ENCODE results near the gene HMGA1. TPM values are rescaled to one million over a fixed set of nuclear protein-coding genes. Genes with fewer than 3 reads are reported as not detected.
"Not testable (repeated sequence)": the region's sequence is repeated elsewhere in the genome, so short reads cannot be mapped to it uniquely, and the experiment has no call there.

The HMGA1 gene
- total RNA-seq, 1 donor from 2014 or later: 355 TPM

DNA sequence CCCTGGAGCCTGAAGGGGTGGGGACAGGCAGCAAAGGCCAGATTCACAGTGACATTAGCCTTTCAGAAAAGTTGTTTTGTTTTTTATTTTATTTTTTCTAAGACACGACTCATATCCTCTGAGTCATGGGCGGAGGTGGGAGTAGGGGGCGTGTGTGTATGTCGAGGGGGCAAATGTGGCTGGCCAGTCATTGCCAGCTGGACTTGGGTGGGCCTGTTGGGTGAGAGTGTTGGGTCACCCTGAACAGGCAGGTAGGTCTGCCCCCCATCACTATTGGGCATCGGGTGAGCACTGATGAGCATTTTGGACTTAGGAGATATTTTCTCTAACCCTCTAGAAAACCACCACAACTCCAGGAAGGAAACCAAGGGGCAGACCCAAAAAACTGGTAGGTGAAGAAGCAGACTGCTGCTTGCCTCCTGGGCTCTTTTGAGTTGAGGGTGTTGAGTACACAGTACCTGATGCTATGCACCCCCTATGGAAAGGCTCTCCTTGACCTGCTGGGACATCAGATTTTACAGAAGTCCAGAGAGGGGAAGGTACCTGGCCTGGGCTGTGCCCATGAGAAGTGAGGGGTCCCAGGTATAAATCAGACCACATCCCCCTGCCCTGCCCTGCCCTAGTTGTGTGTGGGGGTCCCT lies 6.6 kb downstream of the HMGA1 start:
- Mint-ChIP-seq H3K27ac (peak overlapping the region; percentile 65), H3K4me1 (ENCODE audit: unreplicated experiment) (peaks cover 27% of the 10 kb centered on the region), H3K36me3 (peaks cover 8% of the 10 kb centered on the region), H3K9me3 (no peaks in the 10 kb centered on the region), H3K4me3 (no peak overlapping the region), H3K27me3 (no peaks in the 10 kb centered on the region)
- no peak for DNase-seq (ENCODE audit: extremely low spot score, unreplicated experiment)
- TF ChIP-seq, protein P1, sequence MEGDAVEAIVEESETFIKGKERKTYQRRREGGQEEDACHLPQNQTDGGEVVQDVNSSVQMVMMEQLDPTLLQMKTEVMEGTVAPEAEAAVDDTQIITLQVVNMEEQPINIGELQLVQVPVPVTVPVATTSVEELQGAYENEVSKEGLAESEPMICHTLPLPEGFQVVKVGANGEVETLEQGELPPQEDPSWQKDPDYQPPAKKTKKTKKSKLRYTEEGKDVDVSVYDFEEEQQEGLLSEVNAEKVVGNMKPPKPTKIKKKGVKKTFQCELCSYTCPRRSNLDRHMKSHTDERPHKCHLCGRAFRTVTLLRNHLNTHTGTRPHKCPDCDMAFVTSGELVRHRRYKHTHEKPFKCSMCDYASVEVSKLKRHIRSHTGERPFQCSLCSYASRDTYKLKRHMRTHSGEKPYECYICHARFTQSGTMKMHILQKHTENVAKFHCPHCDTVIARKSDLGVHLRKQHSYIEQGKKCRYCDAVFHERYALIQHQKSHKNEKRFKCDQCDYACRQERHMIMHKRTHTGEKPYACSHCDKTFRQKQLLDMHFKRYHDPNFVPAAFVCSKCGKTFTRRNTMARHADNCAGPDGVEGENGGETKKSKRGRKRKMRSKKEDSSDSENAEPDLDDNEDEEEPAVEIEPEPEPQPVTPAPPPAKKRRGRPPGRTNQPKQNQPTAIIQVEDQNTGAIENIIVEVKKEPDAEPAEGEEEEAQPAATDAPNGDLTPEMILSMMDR (conservative IDR thresholded peaks at IDR 0.05): no peak

DNA sequence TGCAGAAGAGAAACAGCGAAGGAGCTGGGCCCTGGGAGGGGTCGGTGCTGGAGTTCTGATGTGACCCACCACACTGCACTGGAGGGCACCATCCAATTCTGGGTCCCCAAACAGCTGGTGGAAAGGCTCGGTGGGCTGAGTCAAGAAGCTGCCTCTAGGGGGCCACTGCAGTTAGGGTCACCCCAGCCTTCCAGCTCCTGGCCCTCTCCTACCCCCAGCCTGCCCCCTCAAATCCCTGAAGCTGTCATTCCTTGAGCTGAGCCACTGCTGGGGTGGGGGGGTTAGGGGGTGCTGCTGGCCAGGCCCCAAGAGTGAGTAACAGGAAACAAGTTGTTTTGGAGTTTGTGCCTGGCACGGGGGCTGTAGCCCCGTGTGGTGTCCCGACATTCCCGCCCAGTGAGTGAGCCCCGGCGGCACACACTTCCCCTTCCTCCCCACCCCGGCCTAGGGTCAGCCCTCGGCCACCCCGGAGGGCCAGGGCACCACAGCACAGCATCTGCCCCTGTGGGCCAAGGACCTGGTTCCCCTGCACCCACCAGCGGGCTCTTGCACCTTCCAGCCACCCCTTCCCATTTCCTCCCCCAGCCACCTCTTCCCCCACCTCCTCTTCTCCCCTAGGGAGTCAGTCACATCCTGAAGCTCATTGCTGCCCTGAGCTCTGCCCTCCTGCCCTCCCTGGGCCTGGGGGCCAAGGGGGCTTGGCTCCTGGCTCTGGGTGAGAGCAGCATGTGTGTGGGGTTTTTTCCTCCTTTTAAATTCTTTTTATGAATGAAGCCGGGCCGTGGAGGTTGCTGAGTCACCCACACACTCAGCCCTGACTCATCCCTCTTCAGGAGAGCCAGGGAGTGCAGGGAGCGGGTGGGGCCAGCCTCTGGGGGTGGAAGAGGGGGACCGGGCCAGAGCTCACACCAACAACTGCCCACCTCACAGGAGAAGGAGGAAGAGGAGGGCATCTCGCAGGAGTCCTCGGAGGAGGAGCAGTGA lies 7.5 kb downstream of the HMGA1 start:
- Mint-ChIP-seq H3K4me3 (no peak overlapping the region), H3K27ac (peak overlapping the region; percentile 70), H3K4me1 (ENCODE audit: unreplicated experiment) (peaks cover 18% of the 10 kb centered on the region), H3K9me3 (no peaks in the 10 kb centered on the region), H3K27me3 (no peaks in the 10 kb centered on the region), H3K36me3 (peaks cover 8% of the 10 kb centered on the region)
- TF ChIP-seq, protein P1 (conservative IDR thresholded peaks at IDR 0.05): peak; percentile 56
- DNase-seq (ENCODE audit: extremely low spot score, unreplicated experiment): no peak

DNA sequence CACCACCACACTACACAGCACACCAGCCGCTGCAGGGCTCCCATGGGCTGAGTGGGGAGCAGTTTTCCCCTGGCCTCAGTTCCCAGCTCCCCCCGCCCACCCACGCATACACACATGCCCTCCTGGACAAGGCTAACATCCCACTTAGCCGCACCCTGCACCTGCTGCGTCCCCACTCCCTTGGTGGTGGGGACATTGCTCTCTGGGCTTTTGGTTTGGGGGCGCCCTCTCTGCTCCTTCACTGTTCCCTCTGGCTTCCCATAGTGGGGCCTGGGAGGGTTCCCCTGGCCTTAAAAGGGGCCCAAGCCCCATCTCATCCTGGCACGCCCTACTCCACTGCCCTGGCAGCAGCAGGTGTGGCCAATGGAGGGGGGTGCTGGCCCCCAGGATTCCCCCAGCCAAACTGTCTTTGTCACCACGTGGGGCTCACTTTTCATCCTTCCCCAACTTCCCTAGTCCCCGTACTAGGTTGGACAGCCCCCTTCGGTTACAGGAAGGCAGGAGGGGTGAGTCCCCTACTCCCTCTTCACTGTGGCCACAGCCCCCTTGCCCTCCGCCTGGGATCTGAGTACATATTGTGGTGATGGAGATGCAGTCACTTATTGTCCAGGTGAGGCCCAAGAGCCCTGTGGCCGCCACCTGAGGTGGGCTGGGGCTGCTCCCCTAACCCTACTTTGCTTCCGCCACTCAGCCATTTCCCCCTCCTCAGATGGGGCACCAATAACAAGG lies 8.5 kb downstream of the HMGA1 start:
- not testable (repeated sequence) for H3K27me3 Mint-ChIP-seq; H3K9me3 Mint-ChIP-seq; H3K36me3 Mint-ChIP-seq; DNase-seq (ENCODE audit: extremely low spot score, unreplicated experiment)
- peak overlapping the region; percentile 39 for H3K27ac Mint-ChIP-seq
- peaks cover 18% of the 10 kb centered on the region for H3K4me1 Mint-ChIP-seq (ENCODE audit: unreplicated experiment)
- peak overlapping the region; percentile 41 for H3K4me3 Mint-ChIP-seq

DNA sequence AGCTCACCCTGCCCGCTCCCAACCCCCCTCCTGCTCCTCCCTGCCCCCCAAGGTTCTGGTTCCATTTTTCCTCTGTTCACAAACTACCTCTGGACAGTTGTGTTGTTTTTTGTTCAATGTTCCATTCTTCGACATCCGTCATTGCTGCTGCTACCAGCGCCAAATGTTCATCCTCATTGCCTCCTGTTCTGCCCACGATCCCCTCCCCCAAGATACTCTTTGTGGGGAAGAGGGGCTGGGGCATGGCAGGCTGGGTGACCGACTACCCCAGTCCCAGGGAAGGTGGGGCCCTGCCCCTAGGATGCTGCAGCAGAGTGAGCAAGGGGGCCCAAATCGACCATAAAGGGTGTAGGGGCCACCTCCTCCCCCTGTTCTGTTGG lies 9.1 kb downstream of the HMGA1 start:
- peak overlapping the region; percentile 41 for H3K4me3 Mint-ChIP-seq
- H3K27ac Mint-ChIP-seq: peak overlapping the region; percentile 39
- H3K36me3 Mint-ChIP-seq; H3K27me3 Mint-ChIP-seq; H3K9me3 Mint-ChIP-seq; DNase-seq (ENCODE audit: extremely low spot score, unreplicated experiment): not testable (repeated sequence)
- H3K4me1 Mint-ChIP-seq (ENCODE audit: unreplicated experiment): peaks cover 18% of the 10 kb centered on the region

DNA sequence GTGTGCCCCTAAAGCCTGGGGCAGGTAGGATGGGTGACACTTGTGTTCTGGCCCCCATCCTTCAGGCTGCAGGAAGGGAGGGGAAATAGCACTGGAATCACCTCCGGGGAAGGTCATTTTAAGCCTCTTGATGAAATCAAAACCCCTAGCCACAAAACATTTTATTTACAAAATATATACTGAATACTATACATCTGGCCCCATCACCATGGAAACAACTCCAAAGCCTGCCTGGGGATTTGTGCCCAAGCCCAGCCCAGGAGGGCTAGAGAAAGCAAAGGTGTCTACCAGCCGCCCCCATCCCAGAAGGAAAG lies 9.5 kb downstream of the HMGA1 start:
- TF ChIP-seq, protein P1 (conservative IDR thresholded peaks at IDR 0.05): no peak
- Mint-ChIP-seq H3K27me3 (no peaks in the 10 kb centered on the region), H3K9me3 (no peaks in the 10 kb centered on the region), H3K4me1 (ENCODE audit: unreplicated experiment) (peaks cover 18% of the 10 kb centered on the region), H3K4me3 (peak overlapping the region; percentile 55), H3K36me3 (peaks cover 4% of the 10 kb centered on the region), H3K27ac (peak overlapping the region; percentile 34)
- DNase-seq (ENCODE audit: extremely low spot score, unreplicated experiment): no peak

DNA sequence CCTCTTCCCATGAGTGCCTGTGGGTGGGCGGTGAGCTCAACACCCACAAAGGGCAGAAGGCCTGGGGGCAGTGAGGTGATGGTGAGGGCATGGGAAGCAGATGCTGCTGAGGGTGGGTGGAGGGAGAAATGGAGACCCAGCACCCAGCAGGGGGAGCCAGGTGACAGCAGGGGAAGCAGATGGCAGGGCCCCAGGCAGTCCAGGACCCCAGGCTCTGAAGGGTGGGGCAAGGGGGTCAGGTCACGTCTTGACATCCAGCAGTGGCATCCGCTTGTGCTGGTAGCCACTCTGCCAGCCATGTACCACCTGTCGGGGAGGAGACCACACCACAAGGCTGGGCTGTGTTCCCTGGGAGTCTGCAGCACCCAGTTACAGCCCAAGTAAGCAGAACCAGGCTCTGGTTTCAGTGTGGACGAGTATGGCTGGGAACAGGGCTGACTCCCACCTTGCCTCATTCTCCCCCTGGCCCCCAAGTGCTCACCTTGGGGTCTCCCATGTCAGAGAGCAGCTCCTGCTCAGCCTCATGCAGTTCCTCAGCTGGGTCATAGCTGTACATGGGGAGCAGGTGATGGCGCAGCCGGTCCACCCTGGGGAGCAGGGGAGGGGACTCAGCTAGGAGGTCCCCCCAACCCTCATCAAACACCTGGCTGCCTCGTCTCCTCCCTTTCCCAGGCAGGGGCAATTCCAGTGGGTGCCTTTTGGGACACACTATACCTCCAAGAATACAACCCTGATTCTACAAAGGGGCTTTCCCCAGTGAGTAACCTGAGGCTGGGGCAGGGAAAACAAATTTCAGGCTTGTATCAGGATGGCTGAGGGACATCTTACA lies 10.1 kb downstream of the HMGA1 start:
- H3K36me3 Mint-ChIP-seq: peaks cover 3% of the 10 kb centered on the region
- DNase-seq (ENCODE audit: extremely low spot score, unreplicated experiment): no peak
- H3K27ac Mint-ChIP-seq: peak overlapping the region; percentile 82
- no peaks in the 10 kb centered on the region for H3K27me3 Mint-ChIP-seq
- H3K4me1 Mint-ChIP-seq (ENCODE audit: unreplicated experiment): peaks cover 18% of the 10 kb centered on the region
- TF ChIP-seq, protein P1 (conservative IDR thresholded peaks at IDR 0.05): peak; percentile 51
- H3K4me3 Mint-ChIP-seq: peak overlapping the region; percentile 67
- H3K9me3 Mint-ChIP-seq: no peaks in the 10 kb centered on the region
